ENCODE results near the gene TRPV3.
"Not testable (repeated sequence)": the region's sequence is repeated elsewhere in the genome, so short reads cannot be mapped to it uniquely, and the experiment has no call there.

The TRPV3 gene

DNA sequence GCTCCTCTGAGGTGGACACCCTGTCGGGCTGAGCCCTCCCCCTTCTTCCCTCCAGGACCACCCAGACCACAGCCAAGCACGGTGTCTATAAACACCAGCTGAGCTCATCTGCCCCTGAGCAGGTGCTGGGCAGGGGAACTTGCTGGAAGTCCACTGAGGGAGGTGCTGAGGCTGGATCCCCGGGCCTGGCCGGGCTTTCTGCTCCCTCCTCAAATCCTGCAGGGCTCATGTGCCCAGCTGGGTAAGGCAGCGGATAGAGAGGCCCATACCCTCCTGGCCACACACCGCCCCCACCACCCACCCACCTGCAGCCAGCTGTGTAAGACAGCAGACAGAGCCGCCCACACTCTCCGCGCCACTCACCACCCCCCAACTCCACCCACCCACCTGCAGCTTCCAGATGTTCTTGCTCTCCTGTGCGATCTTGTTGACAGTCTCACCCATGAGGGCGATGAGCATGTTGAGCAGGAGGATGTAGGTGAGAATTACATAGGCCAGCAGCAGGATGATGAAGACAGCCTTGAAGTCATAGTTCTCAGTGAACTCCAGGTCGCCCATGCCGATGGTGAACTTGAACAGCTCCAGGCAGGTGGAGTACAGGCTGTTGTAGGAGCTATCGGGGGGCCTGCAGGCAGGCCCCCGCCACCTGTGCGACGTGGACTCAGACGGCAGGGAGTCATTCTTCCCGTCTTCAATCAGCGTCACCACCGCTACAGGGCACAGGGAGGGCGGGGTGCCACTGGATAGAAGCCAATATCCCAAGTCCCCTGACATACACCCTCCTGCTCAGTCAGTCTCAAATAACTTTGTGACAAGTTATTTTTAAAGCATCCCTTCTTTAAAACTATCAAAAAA is 15.9 kb upstream of the TRPV3 start:
- Histone ChIP-seq H3K27ac (ENCODE audit: low read depth, low read length) (no peak overlapping the region), H3K4me3 (ENCODE audit: low read depth, low read length) (no peak overlapping the region), H3K9ac (ENCODE audit: low read depth, low read length) (no peak overlapping the region), H3K4me1 (ENCODE audit: control insufficient read depth, insufficient read depth, low read length) (no peaks in the 10 kb centered on the region), H3K9me3 (ENCODE audit: control insufficient read depth, insufficient read depth, low read length) (no peaks in the 10 kb centered on the region), H3K27me3 (ENCODE audit: control insufficient read depth, insufficient read depth, low read length) (no peaks in the 10 kb centered on the region), H3K36me3 (ENCODE audit: control insufficient read depth, insufficient read depth, low read length) (peaks cover 30% of the 10 kb centered on the region)

DNA sequence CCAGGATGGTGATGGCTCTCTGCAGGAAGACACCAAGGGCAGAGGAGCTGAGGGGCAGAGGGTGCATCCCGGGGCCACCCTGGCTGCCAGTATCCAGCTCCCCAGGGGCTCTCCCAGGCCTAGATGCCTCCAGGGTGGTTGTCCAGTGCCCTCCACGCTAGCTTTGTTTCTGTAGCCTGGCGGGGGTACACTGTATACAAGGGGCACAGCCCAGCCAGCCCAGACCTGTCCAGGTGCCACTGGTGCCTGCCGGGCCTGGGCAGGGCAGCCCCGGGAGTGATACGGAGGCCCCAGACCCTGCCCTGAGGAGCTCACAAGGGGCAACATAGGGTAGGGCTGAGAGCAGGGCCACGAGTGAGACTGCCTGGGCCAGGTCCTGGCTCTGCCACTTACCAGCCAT is 14.6 kb upstream of the TRPV3 start:
- H3K9me3 ChIP-seq (ENCODE audit: control insufficient read depth, insufficient read depth, low read length): no peaks in the 10 kb centered on the region
- no peak overlapping the region for H3K27ac ChIP-seq (ENCODE audit: low read depth, low read length)
- no peak overlapping the region for H3K9ac ChIP-seq (ENCODE audit: low read depth, low read length)
- no peak overlapping the region for H3K4me3 ChIP-seq (ENCODE audit: low read depth, low read length)
- H3K36me3 ChIP-seq (ENCODE audit: control insufficient read depth, insufficient read depth, low read length): peaks cover 25% of the 10 kb centered on the region; the same call in 1 of the 2 replicates
- H3K4me1 ChIP-seq (ENCODE audit: control insufficient read depth, insufficient read depth, low read length): no peaks in the 10 kb centered on the region
- H3K27me3 ChIP-seq (ENCODE audit: control insufficient read depth, insufficient read depth, low read length): no peaks in the 10 kb centered on the region

DNA sequence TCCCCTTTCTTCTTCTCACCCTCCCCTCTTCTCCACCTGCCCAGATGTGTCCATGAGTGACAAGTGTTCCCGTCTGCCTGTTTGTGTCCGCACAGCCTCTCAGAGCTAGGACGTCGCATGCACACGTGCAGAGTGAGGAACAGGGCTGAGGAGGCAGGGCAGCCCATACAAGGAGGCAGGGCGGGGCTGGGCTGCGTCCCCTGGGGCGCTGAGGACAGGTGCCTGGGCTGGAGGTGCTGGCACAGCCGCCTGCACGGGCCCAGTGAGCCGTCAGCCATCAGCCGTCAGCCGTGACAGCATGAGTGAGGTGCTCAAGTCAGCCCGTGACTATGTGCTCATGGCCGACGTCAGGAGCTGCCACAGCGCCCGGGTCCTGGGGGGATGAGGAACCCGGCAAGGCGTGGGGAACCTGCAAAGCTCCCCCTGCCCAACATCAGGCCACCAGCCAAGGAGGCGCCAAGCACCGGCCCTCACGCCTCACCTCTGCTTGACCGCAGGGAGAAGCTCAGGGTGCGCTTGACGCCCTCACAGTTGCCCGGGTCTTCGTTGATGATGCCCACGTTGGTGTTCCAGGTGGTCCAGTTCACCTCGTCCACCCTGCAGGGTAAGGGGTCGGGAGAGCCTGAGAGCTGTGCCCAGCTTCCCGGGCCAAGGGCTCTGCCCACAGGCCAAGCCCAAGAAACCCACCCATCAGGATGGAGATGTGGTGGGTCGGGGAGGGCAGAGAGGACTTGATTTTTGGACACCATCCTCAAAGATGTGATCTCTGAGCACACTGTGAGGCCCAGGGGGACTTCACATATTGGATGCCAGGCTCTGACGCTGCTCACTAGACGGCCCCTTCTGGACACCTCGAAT is 13.7 kb upstream of the TRPV3 start:
- H3K4me1 ChIP-seq (ENCODE audit: control insufficient read depth, insufficient read depth, low read length): no peaks in the 10 kb centered on the region
- peaks cover 24% of the 10 kb centered on the region for H3K36me3 ChIP-seq (ENCODE audit: control insufficient read depth, insufficient read depth, low read length)
- no peak overlapping the region for H3K9ac ChIP-seq (ENCODE audit: low read depth, low read length)
- no peaks in the 10 kb centered on the region for H3K9me3 ChIP-seq (ENCODE audit: control insufficient read depth, insufficient read depth, low read length)
- H3K27ac ChIP-seq (ENCODE audit: low read depth, low read length): no peak overlapping the region
- no peak overlapping the region for H3K4me3 ChIP-seq (ENCODE audit: low read depth, low read length)
- no peaks in the 10 kb centered on the region for H3K27me3 ChIP-seq (ENCODE audit: control insufficient read depth, insufficient read depth, low read length)

DNA sequence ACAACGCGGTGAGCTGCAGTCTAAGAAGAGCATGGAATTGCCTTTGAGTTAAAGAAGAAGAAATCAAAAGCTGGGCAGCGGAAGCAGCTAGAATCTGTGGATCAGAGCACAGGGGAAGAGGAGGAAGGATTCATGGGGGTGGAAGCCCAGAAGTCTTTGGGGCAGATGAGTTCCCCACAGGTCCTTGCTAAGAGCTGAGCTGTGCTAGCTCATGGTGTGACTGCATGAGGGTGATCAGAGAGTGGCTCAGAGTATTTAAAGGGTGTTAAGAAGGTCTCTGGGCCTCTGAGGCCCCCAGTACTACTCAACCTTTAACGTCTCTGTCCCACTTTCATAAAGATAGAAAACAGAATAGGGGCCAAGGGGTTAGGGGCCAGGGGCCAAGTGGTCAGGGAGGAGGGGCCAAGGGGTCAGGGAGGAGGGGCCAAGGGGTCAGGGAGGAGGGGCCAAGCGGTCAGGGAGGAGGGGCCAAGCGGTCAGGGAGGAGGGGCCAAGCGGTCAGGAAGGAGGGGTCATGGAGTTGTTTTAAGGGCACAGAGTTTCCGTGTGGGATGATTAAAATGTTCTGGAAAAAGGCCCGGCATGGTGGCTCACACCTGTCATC is 12.0 kb upstream of the TRPV3 start:
- no peak overlapping the region for H3K27ac ChIP-seq (ENCODE audit: low read depth, low read length)
- no peaks in the 10 kb centered on the region for H3K27me3 ChIP-seq (ENCODE audit: control insufficient read depth, insufficient read depth, low read length)
- H3K9me3 ChIP-seq (ENCODE audit: control insufficient read depth, insufficient read depth, low read length): no peaks in the 10 kb centered on the region
- no peaks in the 10 kb centered on the region for H3K4me1 ChIP-seq (ENCODE audit: control insufficient read depth, insufficient read depth, low read length)
- no peak overlapping the region for H3K4me3 ChIP-seq (ENCODE audit: low read depth, low read length)
- no peak overlapping the region for H3K9ac ChIP-seq (ENCODE audit: low read depth, low read length)
- peaks cover 29% of the 10 kb centered on the region for H3K36me3 ChIP-seq (ENCODE audit: control insufficient read depth, insufficient read depth, low read length)

DNA sequence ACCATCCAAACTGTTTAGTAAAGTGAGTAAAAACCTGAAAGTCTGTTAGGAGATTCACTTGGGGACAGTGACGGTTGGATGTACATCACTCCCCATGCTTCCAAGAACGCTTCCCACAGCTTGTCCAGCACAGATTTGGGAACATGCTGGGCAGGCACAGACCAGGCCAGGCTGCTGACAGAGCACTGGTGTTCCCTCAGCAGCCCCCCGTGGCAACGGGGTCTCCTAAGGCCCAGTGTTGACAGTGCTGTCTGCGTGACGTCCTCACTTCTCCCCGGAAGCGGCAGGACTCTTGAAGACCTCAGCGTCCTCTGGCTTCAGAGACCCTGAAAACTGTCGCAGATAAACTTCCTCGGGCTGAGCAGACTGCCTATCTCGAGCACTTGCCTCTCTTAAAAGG is 8.9 kb upstream of the TRPV3 start:
- Histone ChIP-seq H3K27ac (ENCODE audit: low read depth, low read length) (no peak overlapping the region), H3K4me3 (ENCODE audit: low read depth, low read length) (no peak overlapping the region), H3K27me3 (ENCODE audit: control insufficient read depth, insufficient read depth, low read length) (no peaks in the 10 kb centered on the region), H3K36me3 (ENCODE audit: control insufficient read depth, insufficient read depth, low read length) (peaks cover 17% of the 10 kb centered on the region), H3K4me1 (ENCODE audit: control insufficient read depth, insufficient read depth, low read length) (no peaks in the 10 kb centered on the region), H3K9me3 (ENCODE audit: control insufficient read depth, insufficient read depth, low read length) (no peaks in the 10 kb centered on the region), H3K9ac (ENCODE audit: low read depth, low read length) (no peak overlapping the region)

DNA sequence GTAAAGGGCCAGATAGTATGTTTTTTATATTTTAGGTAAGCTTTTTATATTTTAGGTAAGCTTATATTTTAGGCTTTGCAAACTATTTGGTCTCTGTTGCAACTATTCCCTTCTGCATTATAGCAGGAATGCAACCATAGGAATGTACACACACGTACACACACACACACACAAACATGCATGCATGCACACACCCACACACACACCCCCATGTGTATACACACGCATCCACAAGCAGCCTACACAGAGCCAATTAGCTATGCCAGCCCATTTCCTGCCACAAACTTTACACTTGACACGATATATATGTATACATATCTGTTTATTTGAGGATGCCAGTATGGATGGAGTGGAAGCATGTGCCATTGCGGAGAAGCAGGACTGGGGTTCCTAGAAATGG is 7.5 kb upstream of the TRPV3 start:
- no peaks in the 10 kb centered on the region for H3K9me3 ChIP-seq (ENCODE audit: control insufficient read depth, insufficient read depth, low read length)
- peaks cover 9% of the 10 kb centered on the region for H3K36me3 ChIP-seq (ENCODE audit: control insufficient read depth, insufficient read depth, low read length)
- H3K4me1 ChIP-seq (ENCODE audit: control insufficient read depth, insufficient read depth, low read length): no peaks in the 10 kb centered on the region
- no peak overlapping the region for H3K27ac ChIP-seq (ENCODE audit: low read depth, low read length)
- no peak overlapping the region for H3K4me3 ChIP-seq (ENCODE audit: low read depth, low read length)
- no peak overlapping the region for H3K9ac ChIP-seq (ENCODE audit: low read depth, low read length)
- no peaks in the 10 kb centered on the region for H3K27me3 ChIP-seq (ENCODE audit: control insufficient read depth, insufficient read depth, low read length)

DNA sequence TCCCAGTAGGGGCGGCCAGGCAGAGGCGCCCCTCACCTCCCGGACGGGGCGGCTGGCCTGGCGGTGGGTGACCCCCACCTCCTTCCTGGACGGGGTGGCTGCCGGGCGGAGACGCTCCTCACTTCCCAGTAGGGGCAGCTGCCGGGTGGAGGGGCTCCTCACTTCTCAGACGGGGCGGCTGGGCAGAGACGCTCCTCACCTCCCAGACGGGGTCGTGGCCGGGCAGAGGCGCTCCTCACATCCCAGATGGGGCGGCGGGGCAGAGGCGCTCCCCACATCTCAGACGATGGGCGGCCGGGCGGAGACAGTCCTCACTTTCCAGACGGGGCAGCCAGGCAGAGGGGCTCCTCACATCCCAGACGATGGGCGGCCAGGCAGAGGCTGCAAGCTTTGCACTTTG is 6.6 kb upstream of the TRPV3 start:
- not testable (repeated sequence) for H3K27ac ChIP-seq (ENCODE audit: low read depth, low read length); H3K9me3 ChIP-seq (ENCODE audit: control insufficient read depth, insufficient read depth, low read length); H3K4me3 ChIP-seq (ENCODE audit: low read depth, low read length); H3K27me3 ChIP-seq (ENCODE audit: control insufficient read depth, insufficient read depth, low read length); H3K4me1 ChIP-seq (ENCODE audit: control insufficient read depth, insufficient read depth, low read length); H3K36me3 ChIP-seq (ENCODE audit: control insufficient read depth, insufficient read depth, low read length); H3K9ac ChIP-seq (ENCODE audit: low read depth, low read length)

DNA sequence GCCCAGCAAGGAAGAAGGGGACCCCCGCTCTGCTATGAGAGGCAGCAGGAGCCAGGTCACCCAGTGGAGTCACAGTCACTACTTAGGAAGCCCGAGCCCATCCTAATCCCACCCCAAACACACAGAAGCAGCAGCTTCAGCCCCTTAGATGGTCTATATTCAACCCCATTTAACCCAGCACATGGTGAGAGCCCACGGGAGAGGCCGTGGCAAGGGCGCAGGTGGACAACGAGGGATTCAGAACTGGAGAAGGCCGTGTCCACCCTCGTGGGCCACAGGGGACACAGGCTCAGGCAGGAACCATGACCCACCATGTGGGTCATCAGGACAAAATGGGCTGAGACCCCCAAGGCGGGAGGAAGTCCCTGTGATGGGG is 1.6 kb upstream of the TRPV3 start:
- no peaks in the 10 kb centered on the region for H3K27me3 ChIP-seq (ENCODE audit: control insufficient read depth, insufficient read depth, low read length)
- H3K9ac ChIP-seq (ENCODE audit: low read depth, low read length): no peak overlapping the region
- H3K36me3 ChIP-seq (ENCODE audit: control insufficient read depth, insufficient read depth, low read length): no peaks in the 10 kb centered on the region
- H3K4me3 ChIP-seq (ENCODE audit: low read depth, low read length): no peak overlapping the region
- no peak overlapping the region for H3K27ac ChIP-seq (ENCODE audit: low read depth, low read length)
- H3K4me1 ChIP-seq (ENCODE audit: control insufficient read depth, insufficient read depth, low read length): no peaks in the 10 kb centered on the region
- H3K9me3 ChIP-seq (ENCODE audit: control insufficient read depth, insufficient read depth, low read length): no peaks in the 10 kb centered on the region

DNA sequence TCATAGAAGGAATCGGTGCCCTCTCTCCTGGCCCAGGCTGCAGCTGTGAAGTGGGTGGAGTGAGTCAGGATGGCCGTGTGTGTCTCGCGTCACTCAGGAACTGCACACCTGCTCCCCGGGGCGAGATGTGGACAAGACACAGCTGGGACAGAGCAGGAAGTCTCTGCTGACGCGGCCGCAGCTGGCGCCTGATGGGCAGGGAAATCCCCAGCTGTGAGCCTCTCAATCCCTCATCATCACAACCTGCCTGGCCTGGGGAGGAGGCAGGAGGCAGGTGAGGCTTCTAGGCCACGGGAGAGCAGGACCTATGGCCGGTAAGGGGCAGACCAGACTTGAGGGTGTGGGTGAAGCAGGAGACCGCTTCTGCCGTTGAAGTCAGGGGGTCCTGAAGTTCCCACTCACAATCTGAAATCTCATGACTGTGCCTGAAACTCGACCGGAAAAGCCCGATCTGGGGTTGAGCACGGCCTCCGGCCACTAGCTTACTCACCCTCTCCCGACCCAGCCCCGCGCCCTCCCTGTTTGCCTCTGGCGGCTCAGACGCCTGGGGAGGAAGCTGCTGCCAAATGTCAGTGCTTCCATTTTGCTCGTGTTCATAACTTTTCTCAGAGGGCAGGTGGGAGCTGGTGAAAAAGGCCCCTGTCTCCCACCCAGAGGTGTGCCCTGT is 1.1 kb upstream of the TRPV3 start:
- Histone ChIP-seq H3K36me3 (ENCODE audit: control insufficient read depth, insufficient read depth, low read length) (no peaks in the 10 kb centered on the region), H3K4me3 (ENCODE audit: low read depth, low read length) (no peak overlapping the region), H3K9ac (ENCODE audit: low read depth, low read length) (no peak overlapping the region)

DNA sequence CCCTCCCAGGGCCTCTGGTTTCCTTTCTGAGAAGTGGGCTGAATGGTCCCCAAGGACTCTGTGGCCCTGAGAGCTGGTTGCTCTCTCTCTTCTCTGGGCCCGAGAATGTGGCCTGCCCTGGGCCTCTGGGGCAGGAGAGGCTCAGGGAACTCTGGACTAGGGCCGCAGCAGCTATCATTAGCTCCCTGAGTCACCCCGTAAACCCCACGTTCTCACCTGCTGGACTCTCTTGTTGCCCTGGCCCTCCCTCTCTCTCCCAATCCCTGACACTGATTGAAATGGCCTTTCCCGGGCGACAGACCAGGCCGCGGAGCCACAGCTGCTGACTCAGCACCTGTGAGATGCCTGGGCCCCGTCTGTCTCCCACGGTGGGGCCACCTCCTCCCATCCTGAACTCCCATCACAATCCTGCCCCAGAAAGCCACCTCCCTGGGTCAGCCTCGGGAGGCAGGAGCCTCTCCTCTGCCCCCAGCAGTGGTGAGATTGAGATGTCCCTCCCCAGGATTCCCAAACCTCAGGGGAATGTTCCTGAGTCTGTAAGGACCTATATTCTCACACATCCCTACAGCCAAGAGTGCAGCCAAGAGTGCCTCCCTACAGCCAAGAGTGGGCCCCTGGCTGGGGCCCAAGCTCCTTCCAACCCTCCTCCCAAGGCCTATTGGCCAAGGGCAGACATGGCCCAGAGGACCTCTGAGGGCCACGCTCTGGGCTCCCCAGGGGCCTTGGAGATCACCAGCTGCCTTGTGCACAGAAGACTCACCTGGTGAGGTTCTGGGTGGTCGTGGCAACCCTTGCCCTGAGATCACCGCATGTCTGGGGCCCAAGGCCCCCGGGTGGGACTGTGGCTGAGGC is 470 bp downstream of the TRPV3 start:
- H3K4me3 ChIP-seq (ENCODE audit: low read depth, low read length): no peak overlapping the region
- H3K27ac ChIP-seq (ENCODE audit: low read depth, low read length): no peak overlapping the region
- H3K36me3 ChIP-seq (ENCODE audit: control insufficient read depth, insufficient read depth, low read length): no peaks in the 10 kb centered on the region
- H3K9ac ChIP-seq (ENCODE audit: low read depth, low read length): no peak overlapping the region
- H3K27me3 ChIP-seq (ENCODE audit: control insufficient read depth, insufficient read depth, low read length): no peaks in the 10 kb centered on the region
- H3K4me1 ChIP-seq (ENCODE audit: control insufficient read depth, insufficient read depth, low read length): no peaks in the 10 kb centered on the region
- H3K9me3 ChIP-seq (ENCODE audit: control insufficient read depth, insufficient read depth, low read length): no peaks in the 10 kb centered on the region

More for the DNA sequence above, 1.1 kb upstream of the TRPV3 start:
- Histone ChIP-seq H3K4me1 (ENCODE audit: control insufficient read depth, insufficient read depth, low read length) (no peaks in the 10 kb centered on the region), H3K27ac (ENCODE audit: low read depth, low read length) (no peak overlapping the region), H3K9me3 (ENCODE audit: control insufficient read depth, insufficient read depth, low read length) (no peaks in the 10 kb centered on the region), H3K27me3 (ENCODE audit: control insufficient read depth, insufficient read depth, low read length) (no peaks in the 10 kb centered on the region)

Measured in HUES48 (cell line).